HEK293 (cell line): ENCODE measurements around the gene ADCY10.

Experiments used
- GLI2 ChIP-seq: fragments of 450-650 bp; formaldehyde crosslinking; IDR thresholded peaks from 2 replicates; pipeline ENCODE4; 2017; ENCODE audit warnings: missing biosample characterization, missing genetic modification characterization, low read depth, borderline replicate concordance
- KLF10 ChIP-seq: fragments of 450-650 bp; IDR thresholded peaks from 2 replicates; pipeline ENCODE4 v1.5.1; 2018; ENCODE audit warnings: missing biosample characterization, mild to moderate bottlenecking, missing genetic modification characterization
- KLF16 ChIP-seq: fragments of 450-650 bp; formaldehyde crosslinking; IDR thresholded peaks from 2 replicates; pipeline ENCODE4 v1.5.1; 2017; ENCODE audit warnings: missing biosample characterization, missing genetic modification characterization
- KLF7 ChIP-seq: fragments of 450-650 bp; formaldehyde crosslinking; IDR thresholded peaks from 2 replicates; pipeline ENCODE4 v1.5.1; 2016; ENCODE audit warnings: missing biosample characterization, missing genetic modification characterization, borderline replicate concordance
- KLF8 ChIP-seq: fragments of 450-650 bp; formaldehyde crosslinking; IDR thresholded peaks from 2 replicates; pipeline ENCODE4 v1.5.1; 2016; ENCODE audit warnings: missing biosample characterization, missing genetic modification characterization
- OSR2 ChIP-seq: fragments of 450-650 bp; formaldehyde crosslinking; IDR thresholded peaks from 2 replicates; pipeline ENCODE4 v1.5.1; 2016; ENCODE audit warnings: missing biosample characterization, missing genetic modification characterization
- SP3 ChIP-seq: fragments of 450-650 bp; formaldehyde crosslinking; IDR thresholded peaks from 2 replicates; pipeline ENCODE4 v1.5.1; 2016; ENCODE audit warnings: missing biosample characterization, missing genetic modification characterization
- SP7 ChIP-seq: fragments of 450-650 bp; formaldehyde crosslinking; IDR thresholded peaks from 2 replicates; pipeline ENCODE4 v1.5.1; 2016; ENCODE audit warnings: missing biosample characterization, missing genetic modification characterization
- TRIM28 ChIP-seq: IDR thresholded peaks from 2 replicates; pipeline ENCODE4 v1.6.1; 2011; ENCODE audit warnings: low read length, control low read depth, borderline replicate concordance
- ZBTB20 ChIP-seq: fragments of 450-650 bp; formaldehyde crosslinking; IDR thresholded peaks from 2 replicates; pipeline ENCODE4 v1.5.1; 2016; ENCODE audit warnings: missing biosample characterization, missing genetic modification characterization
- ZBTB21 ChIP-seq: fragments of 450-650 bp; formaldehyde crosslinking; IDR thresholded peaks from 2 replicates; pipeline ENCODE4 v1.5.1; 2017; ENCODE audit warnings: missing biosample characterization, missing genetic modification characterization
- ZBTB6 ChIP-seq: fragments of 450-650 bp; formaldehyde crosslinking; IDR thresholded peaks from 2 replicates; pipeline ENCODE4 v1.5.1; 2017; ENCODE audit warnings: missing biosample characterization, missing genetic modification characterization
- ZNF10 ChIP-seq: fragments of 450-650 bp; formaldehyde crosslinking; IDR thresholded peaks from 2 replicates; pipeline ENCODE4 v1.5.1; 2017; ENCODE audit warnings: missing biosample characterization, missing genetic modification characterization
- ZNF121 ChIP-seq: fragments of 450-650 bp; formaldehyde crosslinking; IDR thresholded peaks from 2 replicates; pipeline ENCODE4 v1.5.1; 2016; ENCODE audit warnings: missing biosample characterization, missing genetic modification characterization
- ZNF202 ChIP-seq: fragments of 450-650 bp; formaldehyde crosslinking; IDR thresholded peaks from 2 replicates; pipeline ENCODE4 v1.5.1; 2016; ENCODE audit warnings: missing biosample characterization, missing genetic modification characterization, borderline replicate concordance
- ZNF211 ChIP-seq: fragments of 450-650 bp; formaldehyde crosslinking; IDR thresholded peaks from 2 replicates; pipeline ENCODE4 v1.5.1; 2016; ENCODE audit warnings: low read depth, missing biosample characterization, missing genetic modification characterization
- ZNF239 ChIP-seq: fragments of 450-650 bp; formaldehyde crosslinking; IDR thresholded peaks from 2 replicates; pipeline ENCODE4 v1.5.1; 2016; ENCODE audit warnings: missing biosample characterization, missing genetic modification characterization
- ZNF391 ChIP-seq: fragments of 450-650 bp; formaldehyde crosslinking; IDR thresholded peaks from 2 replicates; pipeline ENCODE4 v1.5.1; 2016; ENCODE audit warnings: low read depth, missing biosample characterization, missing genetic modification characterization, borderline replicate concordance
- ZNF510 ChIP-seq: fragments of 450-650 bp; formaldehyde crosslinking; IDR thresholded peaks from 2 replicates; pipeline ENCODE4 v1.5.1; 2018; ENCODE audit warnings: mild to moderate bottlenecking, missing genetic modification characterization, missing biosample characterization; ENCODE audit not compliant: insufficient replicate concordance
- ZNF555 ChIP-seq: fragments of 450-650 bp; formaldehyde crosslinking; conservative IDR thresholded peaks from 2 replicates; pipeline ENCODE4 v1.5.1; 2017; ENCODE audit warnings: missing biosample characterization, mild to moderate bottlenecking, missing genetic modification characterization, inconsistent platforms
- ZNF558 ChIP-seq: fragments of 450-650 bp; formaldehyde crosslinking; IDR thresholded peaks from 2 replicates; pipeline ENCODE4 v1.5.1; 2016; ENCODE audit warnings: missing biosample characterization, missing genetic modification characterization
- ZNF621 ChIP-seq: fragments of 450-650 bp; formaldehyde crosslinking; IDR thresholded peaks from 2 replicates; pipeline ENCODE4 v1.5.1; 2017; ENCODE audit warnings: missing biosample characterization, missing genetic modification characterization
- ZNF677 ChIP-seq: fragments of 450-650 bp; IDR thresholded peaks from 2 replicates; pipeline ENCODE4 v1.5.0; 2018; ENCODE audit warnings: missing biosample characterization, mild to moderate bottlenecking, missing genetic modification characterization, moderate library complexity
- ZNF776 ChIP-seq: fragments of 450-650 bp; formaldehyde crosslinking; IDR thresholded peaks from 2 replicates; pipeline ENCODE4 v1.5.0; 2017; ENCODE audit warnings: missing biosample characterization, missing genetic modification characterization, borderline replicate concordance
- ZNF843 ChIP-seq: fragments of 450-650 bp; formaldehyde crosslinking; IDR thresholded peaks from 2 replicates; pipeline ENCODE4 v1.5.1; 2016; ENCODE audit warnings: missing biosample characterization, missing genetic modification characterization
- ZXDB ChIP-seq: fragments of 450-650 bp; formaldehyde crosslinking; IDR thresholded peaks from 2 replicates; pipeline ENCODE4 v1.5.1; 2016; ENCODE audit warnings: missing biosample characterization, missing genetic modification characterization
- TF ChIP-seq, protein P1 (sequence below): fragments of 450-650 bp; formaldehyde crosslinking; IDR thresholded peaks from 2 replicates; pipeline ENCODE4 v1.5.1; 2017; ENCODE audit warnings: missing biosample characterization, mild to moderate bottlenecking, missing genetic modification characterization, moderate library complexity
- TF ChIP-seq, protein P2 (sequence below): fragments of 450-650 bp; formaldehyde crosslinking; IDR thresholded peaks from 2 replicates; pipeline ENCODE4 v1.5.1; 2016; ENCODE audit warnings: missing biosample characterization, missing genetic modification characterization
- TF ChIP-seq, protein P3 (sequence below): fragments of 450-650 bp; formaldehyde crosslinking; IDR thresholded peaks from 2 replicates; pipeline ENCODE4 v1.5.1; 2016; ENCODE audit warnings: missing biosample characterization, missing genetic modification characterization, low read depth
- TF ChIP-seq, protein P4 (sequence below): fragments of 450-650 bp; formaldehyde crosslinking; IDR thresholded peaks from 2 replicates; pipeline ENCODE4 v1.5.1; 2016; ENCODE audit warnings: missing biosample characterization, missing genetic modification characterization

Gene ADCY10

DNA sequence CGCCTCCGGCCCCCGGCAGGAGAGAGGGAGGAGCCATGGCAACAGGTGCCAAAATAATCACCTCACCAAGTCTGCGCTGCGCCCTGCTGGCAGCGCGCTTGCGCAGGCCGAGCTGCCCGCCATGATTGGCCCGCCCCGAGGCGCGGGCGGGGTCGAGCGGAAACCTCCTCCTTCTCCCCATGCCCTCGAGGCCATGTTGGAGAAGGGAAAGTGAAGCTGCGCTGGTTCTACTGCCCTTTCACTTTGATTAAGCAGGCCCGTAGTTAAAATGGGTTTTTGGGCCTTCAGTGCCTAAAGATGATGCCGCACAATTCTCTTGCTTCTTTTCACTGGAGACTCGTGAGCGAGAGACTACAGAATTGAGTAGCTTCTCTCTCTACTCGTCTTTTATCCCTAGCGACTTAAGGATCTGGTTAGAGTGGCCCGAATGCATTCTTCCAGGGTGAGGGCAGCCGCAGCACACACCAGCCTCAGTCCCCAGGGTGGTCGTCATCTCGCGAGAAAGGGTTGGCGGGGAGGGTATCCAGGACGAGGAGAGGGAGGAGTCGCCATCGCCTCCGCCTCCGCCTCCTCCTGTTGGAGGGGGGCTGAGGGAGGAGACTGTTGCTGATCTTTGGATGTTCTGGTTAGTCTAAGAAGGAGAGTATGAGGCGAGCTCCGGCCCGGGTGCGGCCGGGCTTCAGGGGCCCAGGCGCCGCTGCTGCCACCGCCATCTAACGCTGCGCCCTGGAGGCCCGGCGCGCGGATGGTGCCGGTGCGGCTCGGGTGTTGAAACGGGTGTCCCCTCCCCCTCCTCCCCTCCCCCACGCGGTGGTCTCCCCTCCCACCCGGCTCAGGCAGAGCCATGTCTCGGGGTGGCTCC lies 22.4 kb upstream of the ADCY10 start, which contains the start of gene DCAF6 (continued):
- TF ChIP-seq, protein P1, sequence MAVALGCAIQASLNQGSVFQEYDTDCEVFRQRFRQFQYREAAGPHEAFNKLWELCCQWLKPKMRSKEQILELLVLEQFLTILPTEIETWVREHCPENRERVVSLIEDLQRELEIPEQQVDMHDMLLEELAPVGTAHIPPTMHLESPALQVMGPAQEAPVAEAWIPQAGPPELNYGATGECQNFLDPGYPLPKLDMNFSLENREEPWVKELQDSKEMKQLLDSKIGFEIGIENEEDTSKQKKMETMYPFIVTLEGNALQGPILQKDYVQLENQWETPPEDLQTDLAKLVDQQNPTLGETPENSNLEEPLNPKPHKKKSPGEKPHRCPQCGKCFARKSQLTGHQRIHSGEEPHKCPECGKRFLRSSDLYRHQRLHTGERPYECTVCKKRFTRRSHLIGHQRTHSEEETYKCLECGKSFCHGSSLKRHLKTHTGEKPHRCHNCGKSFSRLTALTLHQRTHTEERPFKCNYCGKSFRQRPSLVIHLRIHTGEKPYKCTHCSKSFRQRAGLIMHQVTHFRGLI (tag by site-specific recombination), result no peak
- TF ChIP-seq ZNF202 (tag by site-specific recombination), result no peak
- no peak for TF ChIP-seq OSR2 (tag by site-specific recombination)
- TF ChIP-seq ZNF677, result no peak
- TF ChIP-seq ZNF391 (tag by site-specific recombination), result peak; percentile 44; the same call in 1 of the 2 replicates
- TF ChIP-seq ZNF843 (tag by site-specific recombination), result 0 out of 2 replicates have a peak, but pooled peaks have one; percentile 30
- no peak for TF ChIP-seq ZBTB6 (tag by site-specific recombination)
- peak; percentile 79 for TF ChIP-seq TRIM28
- TF ChIP-seq KLF10, result peak; percentile 68
- TF ChIP-seq ZNF558, result peak; percentile 58; the same call in 1 of the 2 replicates
- no peak for TF ChIP-seq ZNF555 (tag by site-specific recombination)
- no peak for TF ChIP-seq ZNF211 (tag by site-specific recombination)
- TF ChIP-seq SP7 (tag by site-specific recombination), result peak; percentile 54
- peak; percentile 45; the same call in 1 of the 2 replicates for TF ChIP-seq ZBTB21 (tag by site-specific recombination)
- peak; percentile 75 for TF ChIP-seq ZNF10 (tag by site-specific recombination)
- no peak for TF ChIP-seq ZNF239 (tag by site-specific recombination)
- TF ChIP-seq, protein P2, sequence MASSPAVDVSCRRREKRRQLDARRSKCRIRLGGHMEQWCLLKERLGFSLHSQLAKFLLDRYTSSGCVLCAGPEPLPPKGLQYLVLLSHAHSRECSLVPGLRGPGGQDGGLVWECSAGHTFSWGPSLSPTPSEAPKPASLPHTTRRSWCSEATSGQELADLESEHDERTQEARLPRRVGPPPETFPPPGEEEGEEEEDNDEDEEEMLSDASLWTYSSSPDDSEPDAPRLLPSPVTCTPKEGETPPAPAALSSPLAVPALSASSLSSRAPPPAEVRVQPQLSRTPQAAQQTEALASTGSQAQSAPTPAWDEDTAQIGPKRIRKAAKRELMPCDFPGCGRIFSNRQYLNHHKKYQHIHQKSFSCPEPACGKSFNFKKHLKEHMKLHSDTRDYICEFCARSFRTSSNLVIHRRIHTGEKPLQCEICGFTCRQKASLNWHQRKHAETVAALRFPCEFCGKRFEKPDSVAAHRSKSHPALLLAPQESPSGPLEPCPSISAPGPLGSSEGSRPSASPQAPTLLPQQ (tag by site-specific recombination), result peak; percentile 51; the same call in 1 of the 2 replicates
- TF ChIP-seq, protein P3, sequence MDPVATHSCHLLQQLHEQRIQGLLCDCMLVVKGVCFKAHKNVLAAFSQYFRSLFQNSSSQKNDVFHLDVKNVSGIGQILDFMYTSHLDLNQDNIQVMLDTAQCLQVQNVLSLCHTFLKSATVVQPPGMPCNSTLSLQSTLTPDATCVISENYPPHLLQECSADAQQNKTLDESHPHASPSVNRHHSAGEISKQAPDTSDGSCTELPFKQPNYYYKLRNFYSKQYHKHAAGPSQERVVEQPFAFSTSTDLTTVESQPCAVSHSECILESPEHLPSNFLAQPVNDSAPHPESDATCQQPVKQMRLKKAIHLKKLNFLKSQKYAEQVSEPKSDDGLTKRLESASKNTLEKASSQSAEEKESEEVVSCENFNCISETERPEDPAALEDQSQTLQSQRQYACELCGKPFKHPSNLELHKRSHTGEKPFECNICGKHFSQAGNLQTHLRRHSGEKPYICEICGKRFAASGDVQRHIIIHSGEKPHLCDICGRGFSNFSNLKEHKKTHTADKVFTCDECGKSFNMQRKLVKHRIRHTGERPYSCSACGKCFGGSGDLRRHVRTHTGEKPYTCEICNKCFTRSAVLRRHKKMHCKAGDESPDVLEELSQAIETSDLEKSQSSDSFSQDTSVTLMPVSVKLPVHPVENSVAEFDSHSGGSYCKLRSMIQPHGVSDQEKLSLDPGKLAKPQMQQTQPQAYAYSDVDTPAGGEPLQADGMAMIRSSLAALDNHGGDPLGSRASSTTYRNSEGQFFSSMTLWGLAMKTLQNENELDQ (tag by site-specific recombination), result no peak
- peak; percentile 97 for TF ChIP-seq ZXDB (tag by site-specific recombination)
- no peak for TF ChIP-seq ZNF621 (tag by site-specific recombination)
- no peak for TF ChIP-seq GLI2
- TF ChIP-seq ZNF510, result no peak
- peak; percentile 97 for TF ChIP-seq KLF8 (tag by site-specific recombination)
- peak; percentile 75; the same call in 1 of the 2 replicates for TF ChIP-seq ZBTB20 (tag by site-specific recombination)
- TF ChIP-seq SP3 (tag by site-specific recombination), result peak; percentile 98
- TF ChIP-seq, protein P4, sequence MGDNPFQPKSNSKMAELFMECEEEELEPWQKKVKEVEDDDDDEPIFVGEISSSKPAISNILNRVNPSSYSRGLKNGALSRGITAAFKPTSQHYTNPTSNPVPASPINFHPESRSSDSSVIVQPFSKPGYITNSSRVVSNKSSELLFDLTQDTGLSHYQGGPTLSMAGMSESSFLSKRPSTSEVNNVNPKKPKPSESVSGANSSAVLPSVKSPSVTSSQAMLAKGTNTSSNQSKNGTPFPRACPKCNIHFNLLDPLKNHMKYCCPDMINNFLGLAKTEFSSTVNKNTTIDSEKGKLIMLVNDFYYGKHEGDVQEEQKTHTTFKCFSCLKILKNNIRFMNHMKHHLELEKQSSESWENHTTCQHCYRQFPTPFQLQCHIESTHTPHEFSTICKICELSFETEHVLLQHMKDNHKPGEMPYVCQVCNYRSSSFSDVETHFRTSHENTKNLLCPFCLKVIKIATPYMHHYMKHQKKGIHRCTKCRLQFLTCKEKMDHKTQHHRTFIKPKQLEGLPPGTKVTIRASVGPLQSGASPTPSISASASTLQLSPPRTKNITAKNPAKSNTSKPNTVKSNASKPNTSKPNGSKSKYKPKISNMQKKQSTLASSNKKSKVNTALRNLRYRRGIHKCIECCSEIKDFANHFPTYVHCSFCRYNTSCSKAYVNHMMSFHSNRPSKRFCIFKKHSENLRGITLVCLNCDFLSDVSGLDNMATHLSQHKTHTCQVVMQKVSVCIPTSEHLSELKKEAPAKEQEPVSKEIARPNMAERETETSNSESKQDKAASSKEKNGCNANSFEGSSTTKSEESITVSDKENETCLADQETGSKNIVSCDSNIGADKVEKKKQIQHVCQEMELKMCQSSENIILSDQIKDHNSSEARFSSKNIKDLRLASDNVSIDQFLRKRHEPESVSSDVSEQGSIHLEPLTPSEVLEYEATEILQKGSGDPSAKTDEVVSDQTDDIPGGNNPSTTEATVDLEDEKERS (tag by site-specific recombination), result no peak
- TF ChIP-seq KLF16, result peak; percentile 89
- TF ChIP-seq ZNF121, result peak; percentile 99
- TF ChIP-seq ZNF776 (tag by site-specific recombination), result no peak
- TF ChIP-seq KLF7, result 0 out of 2 replicates have a peak, but pooled peaks have one; percentile 16
